ENCODE data around the gene MCTP1.

GRCh38 chr5:95162231-95162992, 122.5 kb downstream of the MCTP1 start:
- no peak for TF ChIP-seq POLR2A (IDR thresholded peaks at IDR 0.05)
- no peak for TF ChIP-seq CTCF (IDR thresholded peaks at IDR 0.05)
